ENCODE measurements around the gene RORB. TPM values are rescaled to one million over a fixed set of nuclear protein-coding genes. Genes with fewer than 3 reads are reported as not detected.

The RORB gene
- polyA plus RNA-seq, 1 donor from 2014 or later = 0.77 TPM

DNA sequence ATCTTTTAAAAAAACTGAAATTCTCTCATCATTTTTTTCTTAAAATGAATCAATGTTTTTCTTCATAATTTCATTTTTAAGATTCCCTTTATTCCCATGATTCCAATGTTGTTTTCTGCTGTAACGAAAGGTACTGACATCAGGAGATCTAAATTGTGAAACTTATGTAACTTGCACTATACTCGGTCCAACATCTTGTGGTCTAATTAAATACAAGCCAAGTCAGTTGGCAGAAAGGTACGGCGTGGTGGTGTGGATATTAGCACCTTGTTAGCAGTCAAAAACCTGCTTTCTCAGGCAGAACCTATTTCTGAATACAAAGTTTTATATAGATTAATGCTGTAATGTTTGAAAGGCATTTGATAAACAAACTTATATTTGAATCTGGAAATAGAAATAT, 20.1 kb downstream of the RORB start:
- no peaks in the 10 kb centered on the region for H3K9me3 ChIP-seq (ENCODE audit: low read length)
- no peaks in the 10 kb centered on the region for H3K27me3 ChIP-seq (ENCODE audit: insufficient read depth, low read depth, low read length)
- no peak overlapping the region for H2AFZ ChIP-seq (ENCODE audit: low read depth, low read length)
- H3K9ac ChIP-seq (ENCODE audit: low read length) = no peak overlapping the region
- H4K20me1 ChIP-seq (ENCODE audit: insufficient read depth) = no peaks in the 10 kb centered on the region
- no peak overlapping the region for H3K27ac ChIP-seq (ENCODE audit: low read length)
- no peak overlapping the region for H3K4me3 ChIP-seq (ENCODE audit: low read length)
- no peaks in the 10 kb centered on the region for H3K79me2 ChIP-seq (replicated peaks; ENCODE audit: insufficient read depth, low read length)
- H3K36me3 ChIP-seq (ENCODE audit: insufficient read depth, low read length) = no peaks in the 10 kb centered on the region
- no peaks in the 10 kb centered on the region for H3K9me2 ChIP-seq (ENCODE audit: insufficient read depth, low read length)
- H3K4me2 ChIP-seq (ENCODE audit: low read length) = no peak overlapping the region
- TF ChIP-seq, protein P1, sequence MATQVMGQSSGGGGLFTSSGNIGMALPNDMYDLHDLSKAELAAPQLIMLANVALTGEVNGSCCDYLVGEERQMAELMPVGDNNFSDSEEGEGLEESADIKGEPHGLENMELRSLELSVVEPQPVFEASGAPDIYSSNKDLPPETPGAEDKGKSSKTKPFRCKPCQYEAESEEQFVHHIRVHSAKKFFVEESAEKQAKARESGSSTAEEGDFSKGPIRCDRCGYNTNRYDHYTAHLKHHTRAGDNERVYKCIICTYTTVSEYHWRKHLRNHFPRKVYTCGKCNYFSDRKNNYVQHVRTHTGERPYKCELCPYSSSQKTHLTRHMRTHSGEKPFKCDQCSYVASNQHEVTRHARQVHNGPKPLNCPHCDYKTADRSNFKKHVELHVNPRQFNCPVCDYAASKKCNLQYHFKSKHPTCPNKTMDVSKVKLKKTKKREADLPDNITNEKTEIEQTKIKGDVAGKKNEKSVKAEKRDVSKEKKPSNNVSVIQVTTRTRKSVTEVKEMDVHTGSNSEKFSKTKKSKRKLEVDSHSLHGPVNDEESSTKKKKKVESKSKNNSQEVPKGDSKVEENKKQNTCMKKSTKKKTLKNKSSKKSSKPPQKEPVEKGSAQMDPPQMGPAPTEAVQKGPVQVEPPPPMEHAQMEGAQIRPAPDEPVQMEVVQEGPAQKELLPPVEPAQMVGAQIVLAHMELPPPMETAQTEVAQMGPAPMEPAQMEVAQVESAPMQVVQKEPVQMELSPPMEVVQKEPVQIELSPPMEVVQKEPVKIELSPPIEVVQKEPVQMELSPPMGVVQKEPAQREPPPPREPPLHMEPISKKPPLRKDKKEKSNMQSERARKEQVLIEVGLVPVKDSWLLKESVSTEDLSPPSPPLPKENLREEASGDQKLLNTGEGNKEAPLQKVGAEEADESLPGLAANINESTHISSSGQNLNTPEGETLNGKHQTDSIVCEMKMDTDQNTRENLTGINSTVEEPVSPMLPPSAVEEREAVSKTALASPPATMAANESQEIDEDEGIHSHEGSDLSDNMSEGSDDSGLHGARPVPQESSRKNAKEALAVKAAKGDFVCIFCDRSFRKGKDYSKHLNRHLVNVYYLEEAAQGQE (IDR thresholded peaks at IDR 0.05; ENCODE audit: borderline replicate concordance) = no peak
- TF ChIP-seq POLR2AphosphoS5 (IDR thresholded peaks at IDR 0.05) (no peak), EP300 (conservative IDR thresholded peaks at IDR 0.05; ENCODE audit: poor library complexity, severe bottlenecking) (no peak)
- TF ChIP-seq, protein P2, sequence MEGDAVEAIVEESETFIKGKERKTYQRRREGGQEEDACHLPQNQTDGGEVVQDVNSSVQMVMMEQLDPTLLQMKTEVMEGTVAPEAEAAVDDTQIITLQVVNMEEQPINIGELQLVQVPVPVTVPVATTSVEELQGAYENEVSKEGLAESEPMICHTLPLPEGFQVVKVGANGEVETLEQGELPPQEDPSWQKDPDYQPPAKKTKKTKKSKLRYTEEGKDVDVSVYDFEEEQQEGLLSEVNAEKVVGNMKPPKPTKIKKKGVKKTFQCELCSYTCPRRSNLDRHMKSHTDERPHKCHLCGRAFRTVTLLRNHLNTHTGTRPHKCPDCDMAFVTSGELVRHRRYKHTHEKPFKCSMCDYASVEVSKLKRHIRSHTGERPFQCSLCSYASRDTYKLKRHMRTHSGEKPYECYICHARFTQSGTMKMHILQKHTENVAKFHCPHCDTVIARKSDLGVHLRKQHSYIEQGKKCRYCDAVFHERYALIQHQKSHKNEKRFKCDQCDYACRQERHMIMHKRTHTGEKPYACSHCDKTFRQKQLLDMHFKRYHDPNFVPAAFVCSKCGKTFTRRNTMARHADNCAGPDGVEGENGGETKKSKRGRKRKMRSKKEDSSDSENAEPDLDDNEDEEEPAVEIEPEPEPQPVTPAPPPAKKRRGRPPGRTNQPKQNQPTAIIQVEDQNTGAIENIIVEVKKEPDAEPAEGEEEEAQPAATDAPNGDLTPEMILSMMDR (IDR thresholded peaks at IDR 0.05; ENCODE audit: poor library complexity, severe bottlenecking) = no peak
- no peaks in the 10 kb centered on the region for H3F3A ChIP-seq (ENCODE audit: insufficient read depth, low read length, poor library complexity, severe bottlenecking)

GRCh38 chr9:74519419-74519818, 22.3 kb downstream of the RORB start:
- H3K36me3 ChIP-seq (ENCODE audit: insufficient read depth, low read length) = no peaks in the 10 kb centered on the region
- TF ChIP-seq, protein P2 (IDR thresholded peaks at IDR 0.05; ENCODE audit: poor library complexity, severe bottlenecking) = no peak
- no peak for TF ChIP-seq EP300 (conservative IDR thresholded peaks at IDR 0.05; ENCODE audit: poor library complexity, severe bottlenecking)
- TF ChIP-seq TAF1 (IDR thresholded peaks at IDR 0.05; ENCODE audit: low read depth) = no peak
- no peak for TF ChIP-seq EZH2 (IDR thresholded peaks at IDR 0.05; ENCODE audit: borderline replicate concordance, insufficient read depth, low read length, poor library complexity, severe bottlenecking)
- no peaks in the 10 kb centered on the region for H3K9me2 ChIP-seq (ENCODE audit: insufficient read depth, low read length)
- no peak overlapping the region for H3K9ac ChIP-seq (ENCODE audit: low read length)
- H3K4me2 ChIP-seq (ENCODE audit: low read length) = no peak overlapping the region
- H3K79me2 ChIP-seq (replicated peaks; ENCODE audit: insufficient read depth, low read length) = no peaks in the 10 kb centered on the region
- no peak overlapping the region for H3K4me3 ChIP-seq (ENCODE audit: low read length)
- H3K27ac ChIP-seq (ENCODE audit: low read length) = no peak overlapping the region
- no peak overlapping the region for H2AFZ ChIP-seq (ENCODE audit: low read depth, low read length)
- no peaks in the 10 kb centered on the region for H4K20me1 ChIP-seq (ENCODE audit: insufficient read depth)
- H3K9me3 ChIP-seq (ENCODE audit: low read length) = no peaks in the 10 kb centered on the region
- H3F3A ChIP-seq (ENCODE audit: insufficient read depth, low read length, poor library complexity, severe bottlenecking) = no peaks in the 10 kb centered on the region
- no peaks in the 10 kb centered on the region for H3K27me3 ChIP-seq (ENCODE audit: insufficient read depth, low read depth, low read length)

Data from neural cell (in vitro differentiated cells).